Activated CD4-positive, alpha-beta memory T cell treated with anti-CD3 and anti-CD28 coated beads for 36 hours (primary cell): ENCODE results near the gene FOXP1. TPM values are rescaled to one million over a fixed set of nuclear protein-coding genes. Genes with fewer than 3 reads are reported as not detected.

ENCODE experiments used
- CTCF ChIA-PET: fragments of 350-600 bp; sonication (Branson Sonifier 250); formaldehyde crosslinking; loops from one replicate; lab custom pipeline; 2021; ENCODE audit warnings: antibody characterized with exemption, inconsistent platforms; lab: Charles Lee
- POLR2A ChIA-PET: fragments of 350-600 bp; sonication (Branson Sonifier 250); formaldehyde crosslinking; loops from one replicate; lab custom pipeline; 2021; ENCODE audit warnings: antibody characterized with exemption; lab: Charles Lee
- DNase-seq: peaks from one replicate; pipeline ENCODE4 v3.0.0-alpha.2; 2020
- H3K27ac Mint-ChIP-seq: one replicate; pipeline ENCODE4 v1.8.0; 2021; ENCODE audit warnings: mixed read lengths
- H3K27me3 Mint-ChIP-seq: one replicate; pipeline ENCODE4 v1.8.0; 2021; ENCODE audit warnings: mixed read lengths
- H3K36me3 Mint-ChIP-seq: one replicate; pipeline ENCODE4 v1.8.0; 2021; ENCODE audit warnings: mixed read lengths
- H3K4me1 Mint-ChIP-seq: one replicate; pipeline ENCODE4 v1.8.0; 2021; ENCODE audit warnings: low read depth, mixed read lengths
- H3K4me3 Mint-ChIP-seq: one replicate; pipeline ENCODE4 v1.8.0; 2021; ENCODE audit warnings: mild to moderate bottlenecking, mixed read lengths
- H3K9me3 Mint-ChIP-seq: one replicate; pipeline ENCODE4 v1.8.0; 2021; ENCODE audit warnings: mixed read lengths
- intact Hi-C: fragments of 100-400 bp; cut with micrococcal nuclease; formaldehyde crosslinking; loops from one replicate; pipeline ENCODE4 v1.15.1; 2023
- total RNA-seq, 2 experiments: library from RNA; stranded (reverse); gene quantifications; one replicate each; pipeline ENCODE4 v1.2.3, GENCODE V29; 2021

The FOXP1 gene
- total RNA-seq, 2 experiments from 2014 or later = 94.4 to 102 TPM

- DNase-seq = no peak
- Mint-ChIP-seq H3K9me3 (no peaks in the 10 kb centered on the region), H3K4me1 (peaks cover 98% of the 10 kb centered on the region), H3K36me3 (peaks cover 44% of the 10 kb centered on the region), H3K27ac (peak overlapping the region; percentile 91), H3K27me3 (no peaks in the 10 kb centered on the region), H3K4me3 (peak overlapping the region; percentile 9)
- ChIA-PET POLR2A (interaction anchor here (0.9 to 2.7 kb wide), 7 partner anchors 9 to 333 kb away, joined by 3 to 11 read pairs (median 9); no protein-coding TSS in a partner anchor), CTCF (interaction anchor here (1.1 to 1.5 kb wide), 2 partner anchors 13 to 49 kb away, joined by 4 to 5 read pairs; no protein-coding TSS in a partner anchor)
- intact Hi-C loops = no loop called here
These were observed 527.2 kb downstream of the FOXP1 start for GRCh38 chr3:71056327-71056726.

GRCh38 chr3:71055257-71056001 lies 528.1 kb downstream of the FOXP1 start:
- intact Hi-C loops = no loop called here
- H3K36me3 Mint-ChIP-seq = peaks cover 50% of the 10 kb centered on the region
- DNase-seq = no peak
- H3K27ac Mint-ChIP-seq = peak overlapping the region; percentile 91
- no peaks in the 10 kb centered on the region for H3K27me3 Mint-ChIP-seq
- peaks cover 98% of the 10 kb centered on the region for H3K4me1 Mint-ChIP-seq
- H3K4me3 Mint-ChIP-seq = no peak overlapping the region
- ChIA-PET CTCF (interaction anchor here (0.8 kb wide), 1 partner anchor 48 kb away, joined by 3 read pairs; no protein-coding TSS in a partner anchor), POLR2A (no interaction called here)
- no peaks in the 10 kb centered on the region for H3K9me3 Mint-ChIP-seq

- H3K4me1 Mint-ChIP-seq = peaks cover 99% of the 10 kb centered on the region
- POLR2A ChIA-PET = interaction anchor here (3.5 kb wide), 1 partner anchor 10 kb away, joined by 18 read pairs; no protein-coding TSS in a partner anchor
- H3K27me3 Mint-ChIP-seq = no peaks in the 10 kb centered on the region
- no peak for DNase-seq
- no peaks in the 10 kb centered on the region for H3K9me3 Mint-ChIP-seq
- H3K4me3 Mint-ChIP-seq = no peak overlapping the region
- CTCF ChIA-PET = interaction anchor here (0.8 kb wide), 1 partner anchor 47 kb away, joined by 3 read pairs; no protein-coding TSS in a partner anchor
- H3K27ac Mint-ChIP-seq = no peak overlapping the region
- intact Hi-C loops = no loop called here
- peaks cover 56% of the 10 kb centered on the region for H3K36me3 Mint-ChIP-seq
These were observed 529.2 kb downstream of the FOXP1 start for GRCh38 chr3:71054312-71054711.

DNA sequence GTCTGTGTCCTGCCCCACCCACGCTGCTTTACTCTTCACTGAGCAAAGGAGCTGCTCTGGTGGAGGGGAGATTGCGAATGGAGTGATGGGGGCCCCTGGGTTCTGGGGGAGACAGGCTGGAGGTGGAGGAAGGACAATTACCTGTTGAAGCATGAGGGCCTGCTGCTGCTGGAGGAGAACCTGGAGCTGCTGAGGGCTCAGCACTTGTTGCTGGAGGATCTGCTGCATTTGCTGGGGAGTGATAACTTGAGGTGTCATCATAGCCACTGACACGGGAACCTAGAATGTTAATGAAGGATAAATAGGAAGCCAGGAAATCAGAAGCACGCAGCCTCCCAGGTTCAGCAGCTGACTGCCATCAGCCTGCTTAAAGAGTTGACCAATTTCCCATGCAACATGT lies 530.0 kb downstream of the FOXP1 start:
- POLR2A ChIA-PET = interaction anchor here (3.5 kb wide), 1 partner anchor 10 kb away, joined by 18 read pairs; no protein-coding TSS in a partner anchor
- DNase-seq = no peak
- peak overlapping the region; percentile 16 for H3K27ac Mint-ChIP-seq
- peaks cover 62% of the 10 kb centered on the region for H3K36me3 Mint-ChIP-seq
- no peaks in the 10 kb centered on the region for H3K9me3 Mint-ChIP-seq
- H3K4me3 Mint-ChIP-seq = no peak overlapping the region
- H3K27me3 Mint-ChIP-seq = no peaks in the 10 kb centered on the region
- intact Hi-C loops = no loop called here
- CTCF ChIA-PET = interaction anchor here (0.9 kb wide), 1 partner anchor 47 kb away, joined by 4 read pairs; no protein-coding TSS in a partner anchor
- H3K4me1 Mint-ChIP-seq = peaks cover 99% of the 10 kb centered on the region

DNA sequence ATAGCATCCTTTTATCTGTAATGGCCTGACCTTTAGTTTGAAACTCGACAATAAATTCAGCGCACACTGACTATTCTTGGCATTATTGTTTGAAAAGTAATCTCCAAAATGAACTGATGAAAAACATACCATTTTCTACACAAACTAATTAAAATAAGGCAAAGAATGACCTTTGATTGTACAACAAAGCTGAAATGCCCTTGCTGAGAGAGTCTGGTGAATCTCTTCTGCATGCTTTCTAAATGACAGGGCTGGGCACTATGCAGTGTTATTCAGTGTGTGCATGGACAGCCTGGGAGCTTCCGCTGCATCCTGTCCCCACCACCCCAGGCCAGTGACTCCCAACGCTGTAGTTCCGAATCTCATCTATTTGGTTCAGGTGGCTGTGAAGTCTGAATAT lies 530.8 kb downstream of the FOXP1 start:
- Mint-ChIP-seq H3K27ac (peak overlapping the region; percentile 86), H3K4me1 (peaks cover 100% of the 10 kb centered on the region), H3K27me3 (no peaks in the 10 kb centered on the region), H3K9me3 (no peaks in the 10 kb centered on the region), H3K36me3 (peaks cover 65% of the 10 kb centered on the region), H3K4me3 (no peak overlapping the region)
- intact Hi-C loops = no loop called here
- DNase-seq = no peak
- ChIA-PET POLR2A (interaction anchor here (2.3 to 3.5 kb wide), 2 partner anchors 11 to 35 kb away, joined by 8 to 18 read pairs; no protein-coding TSS in a partner anchor), CTCF (interaction anchor here (0.9 kb wide), 1 partner anchor 47 kb away, joined by 4 read pairs; no protein-coding TSS in a partner anchor)

GRCh38 chr3:71051893-71052687 lies 531.4 kb downstream of the FOXP1 start:
- peaks cover 100% of the 10 kb centered on the region for H3K4me1 Mint-ChIP-seq
- intact Hi-C loops = loop anchor here (2.0 kb wide), 2 partner anchors 21 to 249 kb away; no protein-coding TSS in a partner anchor
- POLR2A ChIA-PET = interaction anchor here (1.9 to 3.5 kb wide), 3 partner anchors 8 to 35 kb away, joined by 6 to 18 read pairs (median 8); no protein-coding TSS in a partner anchor
- CTCF ChIA-PET = no interaction called here
- H3K4me3 Mint-ChIP-seq = no peak overlapping the region
- DNase-seq = no peak
- H3K9me3 Mint-ChIP-seq = no peaks in the 10 kb centered on the region
- H3K27me3 Mint-ChIP-seq = no peaks in the 10 kb centered on the region
- H3K36me3 Mint-ChIP-seq = peaks cover 70% of the 10 kb centered on the region
- H3K27ac Mint-ChIP-seq = peak overlapping the region; percentile 86

- ChIA-PET CTCF (interaction anchor here (0.6 to 1.2 kb wide), 3 partner anchors 10 to 45 kb away, joined by 3 to 6 read pairs (median 3); no protein-coding TSS in a partner anchor), POLR2A (interaction anchor here (1.9 to 3.9 kb wide), 3 partner anchors 9 to 36 kb away, joined by 6 to 34 read pairs (median 8); no protein-coding TSS in a partner anchor)
- peak overlapping the region; percentile 86 for H3K27ac Mint-ChIP-seq
- no peaks in the 10 kb centered on the region for H3K27me3 Mint-ChIP-seq
- peaks cover 79% of the 10 kb centered on the region for H3K36me3 Mint-ChIP-seq
- intact Hi-C loops = loop anchor here (2.0 kb wide), 2 partner anchors 20 to 250 kb away; no protein-coding TSS in a partner anchor
- peaks cover 100% of the 10 kb centered on the region for H3K4me1 Mint-ChIP-seq
- DNase-seq = no peak
- H3K9me3 Mint-ChIP-seq = no peaks in the 10 kb centered on the region
- H3K4me3 Mint-ChIP-seq = peak overlapping the region; percentile 6
These were observed 532.3 kb downstream of the FOXP1 start for GRCh38 chr3:71051259-71051595.

DNA sequence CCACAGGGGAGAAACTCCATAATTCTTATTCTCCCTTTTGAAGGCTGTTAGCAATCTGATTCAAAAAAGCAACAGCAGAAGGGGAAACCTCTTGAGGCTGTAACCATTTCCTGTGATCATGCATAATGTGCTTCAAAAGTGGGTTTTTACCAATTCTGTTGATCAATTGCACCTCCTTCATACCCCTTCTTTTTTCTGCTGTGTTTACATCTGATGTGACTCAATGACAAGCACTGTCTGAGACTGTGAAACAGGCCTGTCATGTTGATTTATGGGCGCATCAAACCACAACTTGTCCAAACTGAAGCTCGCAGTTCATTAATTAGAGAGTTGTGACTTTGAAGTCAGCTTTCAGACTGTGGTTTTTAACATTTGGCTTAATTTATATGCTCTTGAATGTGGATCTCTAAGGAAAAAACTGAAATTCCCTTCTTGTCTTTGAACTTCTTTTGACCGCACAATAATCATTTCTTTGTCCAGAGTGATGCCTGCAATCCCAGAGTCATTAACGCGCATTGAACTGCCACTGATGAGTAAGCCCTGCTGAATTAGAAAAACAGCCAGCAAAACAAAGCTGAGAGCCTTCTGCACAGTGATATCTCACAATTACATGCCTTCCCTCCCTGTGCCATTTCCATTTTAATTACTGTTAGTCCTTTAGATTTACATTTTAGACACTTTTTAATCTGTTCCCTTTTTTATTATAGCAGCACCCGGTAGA lies 532.8 kb downstream of the FOXP1 start:
- Mint-ChIP-seq H3K36me3 (peaks cover 80% of the 10 kb centered on the region), H3K27me3 (no peaks in the 10 kb centered on the region), H3K9me3 (no peaks in the 10 kb centered on the region), H3K27ac (peak overlapping the region; percentile 86), H3K4me3 (peak overlapping the region; percentile 6), H3K4me1 (peaks cover 100% of the 10 kb centered on the region)
- peak; percentile 61 for DNase-seq
- ChIA-PET POLR2A (interaction anchor here (1.9 to 3.9 kb wide), 3 partner anchors 10 to 37 kb away, joined by 6 to 34 read pairs (median 8); no protein-coding TSS in a partner anchor), CTCF (interaction anchor here (0.6 to 1.2 kb wide), 3 partner anchors 11 to 44 kb away, joined by 3 to 6 read pairs (median 3); no protein-coding TSS in a partner anchor)
- intact Hi-C loops = loop anchor here (1.0 to 2.0 kb wide), 5 partner anchors 13 to 250 kb away; no protein-coding TSS in a partner anchor

GRCh38 chr3:71050166-71050537 lies 533.4 kb downstream of the FOXP1 start:
- Mint-ChIP-seq H3K4me1 (peaks cover 100% of the 10 kb centered on the region), H3K9me3 (no peaks in the 10 kb centered on the region), H3K4me3 (no peak overlapping the region), H3K36me3 (peaks cover 81% of the 10 kb centered on the region), H3K27ac (peak overlapping the region; percentile 86), H3K27me3 (no peaks in the 10 kb centered on the region)
- intact Hi-C loops = loop anchor here (1.0 to 2.0 kb wide), 5 partner anchors 13 to 251 kb away; no protein-coding TSS in a partner anchor
- POLR2A ChIA-PET = interaction anchor here (1.9 to 3.9 kb wide), 3 partner anchors 10 to 37 kb away, joined by 6 to 34 read pairs (median 8); no protein-coding TSS in a partner anchor
- CTCF ChIA-PET = interaction anchor here (1.0 to 1.2 kb wide), 2 partner anchors 11 to 44 kb away, joined by 3 to 6 read pairs; no protein-coding TSS in a partner anchor
- no peak for DNase-seq

GRCh38 chr3:71048948-71049347 lies 534.6 kb downstream of the FOXP1 start:
- DNase-seq = no peak
- ChIA-PET POLR2A (interaction anchor here (1.8 to 3.9 kb wide), 2 partner anchors 14 to 38 kb away, joined by 5 to 34 read pairs; no protein-coding TSS in a partner anchor), CTCF (no interaction called here)
- intact Hi-C loops = loop anchor here (1.0 kb wide), 1 partner anchor 8 kb away; no protein-coding TSS in a partner anchor
- no peak overlapping the region for H3K4me3 Mint-ChIP-seq
- peaks cover 100% of the 10 kb centered on the region for H3K4me1 Mint-ChIP-seq
- peaks cover 82% of the 10 kb centered on the region for H3K36me3 Mint-ChIP-seq
- H3K27me3 Mint-ChIP-seq = no peaks in the 10 kb centered on the region
- peak overlapping the region; percentile 86 for H3K27ac Mint-ChIP-seq
- no peaks in the 10 kb centered on the region for H3K9me3 Mint-ChIP-seq
